ENCODE measurements around the gene MPC2. TPM values are rescaled to one million over a fixed set of nuclear protein-coding genes. Genes with fewer than 3 reads are reported as not detected.

The MPC2 gene
- total RNA-seq, 1 experiment from 2014 or later: 42.8 TPM

- ChIA-PET CTCF (no interaction called here), POLR2A (no interaction called here)
- H3K27me3 Mint-ChIP-seq (ENCODE audit: low read depth): no peaks in the 10 kb centered on the region
- H3K4me3 Mint-ChIP-seq: no peak overlapping the region
- H3K9me3 Mint-ChIP-seq: no peaks in the 10 kb centered on the region
- peaks cover 40% of the 10 kb centered on the region for H3K36me3 Mint-ChIP-seq
- DNase-seq (ENCODE audit: low spot score) (no peak), ATAC-seq (no peak)
- no peak overlapping the region for H3K27ac Mint-ChIP-seq
- H3K4me1 Mint-ChIP-seq: peaks cover 16% of the 10 kb centered on the region
- TF ChIP-seq CDX4 (CRISPR knock-in tag; IDR thresholded peaks at IDR 0.05; ENCODE audit: borderline replicate concordance) (no peak), E2F4 (CRISPR knock-in tag; IDR thresholded peaks at IDR 0.05; ENCODE audit: borderline replicate concordance, low read depth) (no peak), GTF2I (CRISPR knock-in tag; conservative IDR thresholded peaks at IDR 0.05) (no peak), SOX15 (CRISPR knock-in tag; IDR thresholded peaks at IDR 0.05) (no peak), GABPB1 (CRISPR knock-in tag; IDR thresholded peaks at IDR 0.05) (no peak), SP1 (CRISPR knock-in tag; conservative IDR thresholded peaks at IDR 0.05) (no peak), FOXK1 (CRISPR knock-in tag; IDR thresholded peaks at IDR 0.05) (no peak), RORB (CRISPR knock-in tag; IDR thresholded peaks at IDR 0.05) (no peak), ETV6 (CRISPR knock-in tag; IDR thresholded peaks at IDR 0.05) (no peak), JUN (CRISPR knock-in tag; IDR thresholded peaks at IDR 0.05) (no peak), HMGXB4 (CRISPR knock-in tag; IDR thresholded peaks at IDR 0.05) (no peak), OVOL2 (CRISPR knock-in tag; IDR thresholded peaks at IDR 0.05; ENCODE audit: borderline replicate concordance) (no peak), NFATC4 (CRISPR knock-in tag; IDR thresholded peaks at IDR 0.05) (no peak), ZNF219 (CRISPR knock-in tag; IDR thresholded peaks at IDR 0.05; ENCODE audit: borderline replicate concordance) (no peak)
- TF ChIP-seq, protein P1, sequence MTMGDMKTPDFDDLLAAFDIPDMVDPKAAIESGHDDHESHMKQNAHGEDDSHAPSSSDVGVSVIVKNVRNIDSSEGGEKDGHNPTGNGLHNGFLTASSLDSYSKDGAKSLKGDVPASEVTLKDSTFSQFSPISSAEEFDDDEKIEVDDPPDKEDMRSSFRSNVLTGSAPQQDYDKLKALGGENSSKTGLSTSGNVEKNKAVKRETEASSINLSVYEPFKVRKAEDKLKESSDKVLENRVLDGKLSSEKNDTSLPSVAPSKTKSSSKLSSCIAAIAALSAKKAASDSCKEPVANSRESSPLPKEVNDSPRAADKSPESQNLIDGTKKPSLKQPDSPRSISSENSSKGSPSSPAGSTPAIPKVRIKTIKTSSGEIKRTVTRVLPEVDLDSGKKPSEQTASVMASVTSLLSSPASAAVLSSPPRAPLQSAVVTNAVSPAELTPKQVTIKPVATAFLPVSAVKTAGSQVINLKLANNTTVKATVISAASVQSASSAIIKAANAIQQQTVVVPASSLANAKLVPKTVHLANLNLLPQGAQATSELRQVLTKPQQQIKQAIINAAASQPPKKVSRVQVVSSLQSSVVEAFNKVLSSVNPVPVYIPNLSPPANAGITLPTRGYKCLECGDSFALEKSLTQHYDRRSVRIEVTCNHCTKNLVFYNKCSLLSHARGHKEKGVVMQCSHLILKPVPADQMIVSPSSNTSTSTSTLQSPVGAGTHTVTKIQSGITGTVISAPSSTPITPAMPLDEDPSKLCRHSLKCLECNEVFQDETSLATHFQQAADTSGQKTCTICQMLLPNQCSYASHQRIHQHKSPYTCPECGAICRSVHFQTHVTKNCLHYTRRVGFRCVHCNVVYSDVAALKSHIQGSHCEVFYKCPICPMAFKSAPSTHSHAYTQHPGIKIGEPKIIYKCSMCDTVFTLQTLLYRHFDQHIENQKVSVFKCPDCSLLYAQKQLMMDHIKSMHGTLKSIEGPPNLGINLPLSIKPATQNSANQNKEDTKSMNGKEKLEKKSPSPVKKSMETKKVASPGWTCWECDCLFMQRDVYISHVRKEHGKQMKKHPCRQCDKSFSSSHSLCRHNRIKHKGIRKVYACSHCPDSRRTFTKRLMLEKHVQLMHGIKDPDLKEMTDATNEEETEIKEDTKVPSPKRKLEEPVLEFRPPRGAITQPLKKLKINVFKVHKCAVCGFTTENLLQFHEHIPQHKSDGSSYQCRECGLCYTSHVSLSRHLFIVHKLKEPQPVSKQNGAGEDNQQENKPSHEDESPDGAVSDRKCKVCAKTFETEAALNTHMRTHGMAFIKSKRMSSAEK (CRISPR knock-in tag; IDR thresholded peaks at IDR 0.05; ENCODE audit: borderline replicate concordance): no peak
- TF ChIP-seq, protein P2, sequence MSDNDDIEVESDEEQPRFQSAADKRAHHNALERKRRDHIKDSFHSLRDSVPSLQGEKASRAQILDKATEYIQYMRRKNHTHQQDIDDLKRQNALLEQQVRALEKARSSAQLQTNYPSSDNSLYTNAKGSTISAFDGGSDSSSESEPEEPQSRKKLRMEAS (CRISPR knock-in tag; IDR thresholded peaks at IDR 0.05): no peak
- TF ChIP-seq, protein P3, sequence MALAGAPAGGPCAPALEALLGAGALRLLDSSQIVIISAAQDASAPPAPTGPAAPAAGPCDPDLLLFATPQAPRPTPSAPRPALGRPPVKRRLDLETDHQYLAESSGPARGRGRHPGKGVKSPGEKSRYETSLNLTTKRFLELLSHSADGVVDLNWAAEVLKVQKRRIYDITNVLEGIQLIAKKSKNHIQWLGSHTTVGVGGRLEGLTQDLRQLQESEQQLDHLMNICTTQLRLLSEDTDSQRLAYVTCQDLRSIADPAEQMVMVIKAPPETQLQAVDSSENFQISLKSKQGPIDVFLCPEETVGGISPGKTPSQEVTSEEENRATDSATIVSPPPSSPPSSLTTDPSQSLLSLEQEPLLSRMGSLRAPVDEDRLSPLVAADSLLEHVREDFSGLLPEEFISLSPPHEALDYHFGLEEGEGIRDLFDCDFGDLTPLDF (CRISPR knock-in tag; IDR thresholded peaks at IDR 0.05): no peak
Measured at GRCh38 chr1:167950569-167950968, 13.7 kb upstream of the MPC2 start.

DNA sequence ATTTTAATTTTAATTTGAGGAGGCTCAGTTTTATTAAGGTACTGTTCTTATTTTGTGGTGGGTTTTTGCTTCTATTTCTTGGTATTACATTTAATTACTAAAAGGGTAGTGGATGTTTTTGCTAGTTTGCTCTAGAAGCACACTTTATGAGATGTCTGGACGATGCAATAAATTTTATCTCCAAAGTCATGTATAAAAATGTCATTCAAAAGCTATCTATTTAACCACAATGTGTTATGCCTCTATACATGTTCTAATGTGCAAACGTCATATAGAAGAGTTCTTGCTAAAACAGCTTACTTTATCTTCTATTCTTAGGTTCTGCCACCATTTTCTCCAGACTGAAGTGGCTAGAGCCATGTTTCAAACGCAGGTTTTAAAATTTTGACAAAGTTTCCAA, 12.9 kb upstream of the MPC2 start:
- Mint-ChIP-seq H3K4me3 (no peak overlapping the region), H3K27ac (no peak overlapping the region), H3K9me3 (no peaks in the 10 kb centered on the region), H3K36me3 (peaks cover 32% of the 10 kb centered on the region), H3K27me3 (ENCODE audit: low read depth) (no peaks in the 10 kb centered on the region), H3K4me1 (peaks cover 16% of the 10 kb centered on the region)
- ATAC-seq: no peak
- DNase-seq (ENCODE audit: low spot score): no peak
- ChIA-PET CTCF (no interaction called here), POLR2A (no interaction called here)
- TF ChIP-seq TCF7 (CRISPR knock-in tag; IDR thresholded peaks at IDR 0.05; ENCODE audit: low read depth): no peak
- TF ChIP-seq SMAD4 (CRISPR knock-in tag; IDR thresholded peaks at IDR 0.05): no peak
- TF ChIP-seq, protein P4, sequence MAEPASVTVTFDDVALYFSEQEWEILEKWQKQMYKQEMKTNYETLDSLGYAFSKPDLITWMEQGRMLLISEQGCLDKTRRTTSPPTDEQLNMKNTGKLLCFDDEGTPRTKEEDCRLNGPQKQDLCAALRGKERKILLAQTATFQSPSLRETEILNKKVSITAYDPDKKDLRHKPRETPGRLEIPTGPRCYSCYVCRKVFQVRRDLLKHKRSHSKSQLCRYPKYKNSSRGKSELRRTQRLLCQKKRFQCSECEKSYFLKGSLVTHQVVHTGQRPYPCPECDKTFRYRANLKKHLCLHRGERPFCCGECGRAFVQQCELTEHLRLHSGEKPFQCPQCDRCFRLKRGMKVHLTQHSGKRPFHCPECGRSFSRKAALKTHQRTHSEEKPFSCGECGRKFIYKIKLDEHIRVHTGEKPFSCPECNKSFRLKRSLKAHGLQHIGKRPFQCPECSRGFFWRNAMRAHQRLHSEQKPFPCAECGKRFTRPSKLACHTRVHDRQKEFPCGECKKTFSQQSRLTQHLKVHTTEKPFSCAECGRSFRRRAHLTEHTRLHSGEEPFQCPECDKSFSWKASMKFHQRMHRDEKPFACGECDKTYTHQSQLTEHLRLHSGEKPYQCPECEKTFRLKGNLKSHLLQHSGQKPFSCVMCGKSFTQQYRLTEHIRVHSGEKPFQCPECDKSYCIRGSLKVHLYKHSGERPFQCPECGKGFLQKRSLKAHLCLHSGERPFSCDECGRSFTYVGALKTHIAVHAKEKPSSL (CRISPR knock-in tag; conservative IDR thresholded peaks at IDR 0.05): no peak
- no peak for TF ChIP-seq MXD4 (CRISPR knock-in tag; IDR thresholded peaks at IDR 0.05; ENCODE audit: borderline replicate concordance)
- TF ChIP-seq GRHL2 (CRISPR knock-in tag; IDR thresholded peaks at IDR 0.05; ENCODE audit: insufficient replicate concordance, severe bottlenecking): no peak
- no peak for TF ChIP-seq SP1 (CRISPR knock-in tag; conservative IDR thresholded peaks at IDR 0.05)
- TF ChIP-seq FOXP1 (CRISPR knock-in tag; IDR thresholded peaks at IDR 0.05; ENCODE audit: borderline replicate concordance): no peak
- TF ChIP-seq, protein P5, sequence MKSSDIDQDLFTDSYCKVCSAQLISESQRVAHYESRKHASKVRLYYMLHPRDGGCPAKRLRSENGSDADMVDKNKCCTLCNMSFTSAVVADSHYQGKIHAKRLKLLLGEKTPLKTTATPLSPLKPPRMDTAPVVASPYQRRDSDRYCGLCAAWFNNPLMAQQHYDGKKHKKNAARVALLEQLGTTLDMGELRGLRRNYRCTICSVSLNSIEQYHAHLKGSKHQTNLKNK (CRISPR knock-in tag; IDR thresholded peaks at IDR 0.05): no peak
- no peak for TF ChIP-seq SMAD3 (CRISPR knock-in tag; IDR thresholded peaks at IDR 0.05; ENCODE audit: borderline replicate concordance)

Data from WTC11 (cell line).